Neural progenitor cell (in vitro differentiated cells): ENCODE data around the gene TENM3. TPM values are rescaled to one million over a fixed set of nuclear protein-coding genes. Genes with fewer than 3 reads are reported as not detected.

Source experiments
- DNase-seq: peaks from one replicate; pipeline ENCODE4 v3.0.0-alpha.2; 2016; ENCODE audit warnings: low spot score
- H2AFZ ChIP-seq: fragments of 200-600 bp; sonication (generic); replicated peaks from 2 replicates; pipeline ENCODE4 v1.6.1; 2016; ENCODE audit warnings: antibody characterized with exemption
- H3F3A ChIP-seq: fragments of 200-600 bp; sonication (generic); 2 replicates; pipeline ENCODE4 v1.6.1; 2016; ENCODE audit warnings: antibody characterized with exemption, low read depth
- H3K27ac ChIP-seq: fragments of 200-600 bp; sonication (generic); 2 replicates; pipeline ENCODE4 v1.5.1; 2016; ENCODE audit warnings: mild to moderate bottlenecking
- H3K27me3 ChIP-seq: fragments of 200-600 bp; sonication (generic); 2 replicates; pipeline ENCODE4 v1.6.1; 2016; ENCODE audit warnings: mild to moderate bottlenecking, moderate library complexity
- H3K36me3 ChIP-seq: fragments of 200-600 bp; sonication (generic); 2 replicates; pipeline ENCODE4 v1.5.1; 2016
- H3K4me1 ChIP-seq: fragments of 200-600 bp; sonication (generic); 2 replicates; pipeline ENCODE4 v1.6.1; 2016; ENCODE audit warnings: mixed run types
- H3K4me2 ChIP-seq: fragments of 200-600 bp; sonication (generic); 2 replicates; pipeline ENCODE4 v1.6.1; 2016
- H3K4me3 ChIP-seq: fragments of 200-600 bp; sonication (generic); 2 replicates; pipeline ENCODE4 v1.5.1; 2016
- H3K79me2 ChIP-seq: fragments of 200-600 bp; sonication (generic); 2 replicates; pipeline ENCODE4 v1.6.1; 2016; ENCODE audit warnings: low read depth
- H3K9ac ChIP-seq: fragments of 200-600 bp; sonication (generic); 2 replicates; pipeline ENCODE4 v1.6.1; 2016
- H3K9me3 ChIP-seq: fragments of 200-600 bp; sonication (generic); 2 replicates; pipeline ENCODE4 v1.5.1; 2016; ENCODE audit warnings: low read depth
- H4K20me1 ChIP-seq: fragments of 200-600 bp; sonication (generic); 2 replicates; pipeline ENCODE4 v1.6.1; 2016; ENCODE audit warnings: low read depth
- H3K27ac Mint-ChIP-seq: 3 replicates; pipeline ENCODE4 v1.8.0; 2021; ENCODE audit warnings: mixed read lengths
- H3K27me3 Mint-ChIP-seq: 2 replicates; pipeline ENCODE4 v1.8.0; 2022; ENCODE audit warnings: low read depth, mild to moderate bottlenecking, inconsistent platforms, moderate library complexity, mixed read lengths; ENCODE audit not compliant: insufficient read depth
- H3K36me3 Mint-ChIP-seq: 3 replicates; pipeline ENCODE4 v1.8.0; 2021; ENCODE audit warnings: mixed read lengths
- H3K4me1 Mint-ChIP-seq: 3 replicates; pipeline ENCODE4 v1.8.0; 2021; ENCODE audit warnings: mixed read lengths
- H3K4me3 Mint-ChIP-seq: 3 replicates; pipeline ENCODE4 v1.8.0; 2021; ENCODE audit warnings: mild to moderate bottlenecking, moderate library complexity, mixed read lengths
- H3K9me3 Mint-ChIP-seq: 3 replicates; pipeline ENCODE4 v1.8.0; 2020; ENCODE audit warnings: mixed read lengths
- CTCF ChIP-seq: fragments of 200-600 bp; sonication (generic); IDR thresholded peaks from 2 replicates; pipeline ENCODE4 v1.5.1; 2017; ENCODE audit warnings: antibody characterized with exemption, mild to moderate bottlenecking
- EZH2 ChIP-seq: fragments of 200-600 bp; sonication (generic); IDR thresholded peaks from 2 replicates; pipeline ENCODE4 v1.6.1; 2017; ENCODE audit warnings: antibody characterized with exemption, mild to moderate bottlenecking, moderate library complexity
- EZH2phosphoT487 ChIP-seq: fragments of 200-600 bp; sonication (generic); IDR thresholded peaks from 2 replicates; pipeline ENCODE4 v1.6.1; 2017; ENCODE audit warnings: antibody characterized with exemption
- total RNA-seq: library from RNA; depleted of rRNA; stranded (reverse); fragments of >200 nt; gene quantifications from 2 replicates; pipeline ENCODE4 v1.2.3, GENCODE V29; 2015; ENCODE audit warnings: low replicate concordance

TENM3 gene
- total RNA-seq, 1 donor from 2014 or later = 78.7 TPM

- H3K27ac Mint-ChIP-seq = no peak overlapping the region
Observed at GRCh38 chr4:182805321-182805720, 562.1 kb downstream of the TENM3 start.

GRCh38 chr4:182805750-182806149 lies 562.5 kb downstream of the TENM3 start:
- H3K36me3 Mint-ChIP-seq = peaks cover 24% of the 10 kb centered on the region
- Histone ChIP-seq H3K36me3 (no peaks in the 10 kb centered on the region), H3K4me3 (no peak overlapping the region), H4K20me1 (no peaks in the 10 kb centered on the region), H3F3A (peaks cover 27% of the 10 kb centered on the region), H3K4me1 (peaks cover 4% of the 10 kb centered on the region), H3K9ac (no peak overlapping the region), H3K27me3 (peaks cover 11% of the 10 kb centered on the region), H3K4me2 (peak overlapping the region; percentile 74), H3K27ac (no peak overlapping the region), H3K9me3 (no peaks in the 10 kb centered on the region), H3K79me2 (no peaks in the 10 kb centered on the region), H2AFZ (no peak overlapping the region)
- peaks cover 32% of the 10 kb centered on the region for H3K4me1 Mint-ChIP-seq
- H3K9me3 Mint-ChIP-seq = peaks cover 12% of the 10 kb centered on the region
- DNase-seq = no peak
- H3K4me3 Mint-ChIP-seq = no peak overlapping the region
- H3K27me3 Mint-ChIP-seq = peaks cover 13% of the 10 kb centered on the region
- no peak overlapping the region for H3K27ac Mint-ChIP-seq
- TF ChIP-seq CTCF = no peak

More at GRCh38 chr4:182805321-182805720, 562.1 kb downstream of the TENM3 start:
- no peak overlapping the region for H3K27ac ChIP-seq
- no peaks in the 10 kb centered on the region for H3K36me3 ChIP-seq
- peaks cover 4% of the 10 kb centered on the region for H3K4me1 ChIP-seq
- no peaks in the 10 kb centered on the region for H3K9me3 ChIP-seq
- Mint-ChIP-seq H3K4me1 (peaks cover 32% of the 10 kb centered on the region), H3K4me3 (no peak overlapping the region), H3K9me3 (peaks cover 13% of the 10 kb centered on the region), H3K36me3 (peaks cover 28% of the 10 kb centered on the region), H3K27me3 (peaks cover 16% of the 10 kb centered on the region)
- no peaks in the 10 kb centered on the region for H4K20me1 ChIP-seq
- peaks cover 11% of the 10 kb centered on the region for H3K27me3 ChIP-seq
- H3K79me2 ChIP-seq = no peaks in the 10 kb centered on the region
- H2AFZ ChIP-seq = no peak overlapping the region
- no peak overlapping the region for H3K4me3 ChIP-seq
- TF ChIP-seq EZH2phosphoT487 = no peak
- no peak for TF ChIP-seq EZH2
- TF ChIP-seq CTCF = no peak
- H3F3A ChIP-seq = peaks cover 27% of the 10 kb centered on the region
- DNase-seq = no peak
- no peak overlapping the region for H3K4me2 ChIP-seq
- H3K9ac ChIP-seq = no peak overlapping the region

- Histone ChIP-seq H4K20me1 (no peaks in the 10 kb centered on the region), H3K9ac (no peak overlapping the region), H2AFZ (peak overlapping the region; percentile 90), H3K9me3 (no peaks in the 10 kb centered on the region), H3K4me1 (peaks cover 4% of the 10 kb centered on the region), H3K79me2 (no peaks in the 10 kb centered on the region), H3K4me2 (peak overlapping the region; percentile 74), H3F3A (peaks cover 27% of the 10 kb centered on the region), H3K27ac (no peak overlapping the region), H3K27me3 (peaks cover 11% of the 10 kb centered on the region), H3K4me3 (peak overlapping the region; percentile 41), H3K36me3 (no peaks in the 10 kb centered on the region)
- peak overlapping the region; percentile 87 for H3K4me3 Mint-ChIP-seq
- TF ChIP-seq EZH2 (peak; percentile 44), EZH2phosphoT487 (no peak), CTCF (peak; percentile 91)
- peak; percentile 93 for DNase-seq
- peaks cover 32% of the 10 kb centered on the region for H3K4me1 Mint-ChIP-seq
- peaks cover 15% of the 10 kb centered on the region for H3K9me3 Mint-ChIP-seq
- peak overlapping the region; percentile 95 for H3K27ac Mint-ChIP-seq
- peaks cover 18% of the 10 kb centered on the region for H3K36me3 Mint-ChIP-seq
- peaks cover 13% of the 10 kb centered on the region for H3K27me3 Mint-ChIP-seq
Observed at GRCh38 chr4:182806259-182807252, 563.4 kb downstream of the TENM3 start.
